ENCODE results near the gene WDR86.
A peak's percentile ranks its signal among the peaks of the same experiment; 100 is the strongest.

Gene WDR86

DNA sequence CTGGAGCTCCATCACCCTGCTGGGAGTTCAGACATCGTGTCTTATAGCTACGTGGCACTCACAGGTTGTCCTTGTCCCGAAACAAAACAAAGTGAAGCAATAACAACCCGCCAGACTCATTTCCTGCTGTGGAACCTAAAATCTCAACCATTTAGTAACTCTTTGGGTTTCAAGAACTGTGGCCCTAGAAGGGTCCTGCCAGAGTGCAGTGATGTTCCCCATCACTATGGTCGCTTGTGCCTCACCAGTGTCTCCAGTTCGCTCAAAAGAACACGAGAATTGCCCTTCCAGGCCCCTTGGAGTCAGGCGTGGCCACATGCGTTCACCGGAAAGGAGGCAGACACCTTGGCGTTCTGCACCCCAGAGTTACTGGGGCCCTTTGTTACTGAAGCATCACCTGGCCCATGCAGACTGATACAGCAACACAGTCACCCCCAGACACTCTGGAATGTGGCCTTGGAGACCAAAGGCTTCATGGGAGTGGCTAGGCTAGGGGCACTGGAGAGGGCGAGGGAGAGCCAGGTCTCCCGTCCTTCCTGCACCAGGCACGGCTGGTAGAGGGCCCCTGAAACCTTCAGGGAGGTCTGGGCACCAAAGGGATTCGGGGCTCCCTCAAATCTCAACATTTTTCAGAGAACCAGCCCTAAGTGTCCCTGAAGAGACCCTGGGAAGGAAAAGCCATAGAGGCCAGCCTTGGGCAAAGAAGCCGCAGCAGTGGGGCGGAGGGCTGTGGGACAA is 29.2 kb upstream of the WDR86 start:
- no peak overlapping the region for H3K27ac ChIP-seq (ENCODE audit: low read length)
- peaks cover 0 to 2% of the 10 kb centered on the region in 2 donors for H3K9me3 ChIP-seq (ENCODE audit: control insufficient read depth in 2 of 2, low read length in 2 of 2)
- no peak overlapping the region for H3K9ac ChIP-seq (ENCODE audit: low read length in 2 of 2)
- H3K4me1 ChIP-seq (ENCODE audit: control insufficient read depth, insufficient read depth, low read length) = peaks cover 17% of the 10 kb centered on the region
- no peaks in the 10 kb centered on the region for H3K36me3 ChIP-seq (ENCODE audit: control insufficient read depth in 2 of 2, insufficient read depth in 2 of 2, low read length in 2 of 2)
- H3K4me3 ChIP-seq (ENCODE audit: low read length in 2 of 2) = no peak overlapping the region
- peaks cover 9 to 16% of the 10 kb centered on the region in 2 donors for H3K27me3 ChIP-seq (ENCODE audit: control insufficient read depth in 1 of 2, insufficient read depth in 2 of 2, low read length in 2 of 2)

- H3K4me1 ChIP-seq (ENCODE audit: control insufficient read depth, insufficient read depth, low read length) = peaks cover 17% of the 10 kb centered on the region
- H3K27ac ChIP-seq (ENCODE audit: low read length) = no peak overlapping the region
Observed at GRCh38 chr7:151437866-151438516, 28.2 kb upstream of the WDR86 start.

DNA sequence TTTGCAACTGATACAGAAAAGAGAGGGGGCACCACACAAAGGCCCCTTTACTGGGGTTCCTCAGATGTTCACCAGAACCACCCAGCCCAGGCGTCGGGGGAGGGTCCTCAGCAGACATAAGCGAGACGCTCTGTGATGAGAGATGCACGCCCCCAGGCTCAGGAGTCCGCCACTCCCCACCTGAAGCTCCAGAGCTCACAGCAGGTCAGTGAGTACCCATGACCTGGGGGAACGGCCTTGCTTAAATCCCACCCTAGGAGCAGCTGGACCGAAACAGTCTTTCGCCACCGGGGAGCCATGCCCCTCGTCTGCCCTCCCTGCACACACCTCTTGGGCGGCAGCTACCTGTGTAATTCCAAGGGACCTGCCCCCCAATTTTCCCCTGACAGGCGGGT is 27.3 kb upstream of the WDR86 start:
- peaks cover 17% of the 10 kb centered on the region for H3K4me1 ChIP-seq (ENCODE audit: control insufficient read depth, insufficient read depth, low read length)
- peaks cover 0 to 2% of the 10 kb centered on the region in 2 donors for H3K9me3 ChIP-seq (ENCODE audit: control insufficient read depth in 2 of 2, low read length in 2 of 2)
- no peaks in the 10 kb centered on the region for H3K36me3 ChIP-seq (ENCODE audit: control insufficient read depth in 2 of 2, insufficient read depth in 2 of 2, low read length in 2 of 2)
- H3K9ac ChIP-seq (ENCODE audit: low read length in 2 of 2) = no peak overlapping the region
- peaks cover 9 to 16% of the 10 kb centered on the region in 2 donors for H3K27me3 ChIP-seq (ENCODE audit: control insufficient read depth in 1 of 2, insufficient read depth in 2 of 2, low read length in 2 of 2)
- peak overlapping the region; percentile 49 for H3K27ac ChIP-seq (ENCODE audit: low read length)
- no peak overlapping the region for H3K4me3 ChIP-seq (ENCODE audit: low read length in 2 of 2)

More at GRCh38 chr7:151437866-151438516, 28.2 kb upstream of the WDR86 start:
- H3K36me3 ChIP-seq (ENCODE audit: control insufficient read depth in 2 of 2, insufficient read depth in 2 of 2, low read length in 2 of 2) = no peaks in the 10 kb centered on the region
- H3K9ac ChIP-seq (ENCODE audit: low read length in 2 of 2) = no peak overlapping the region
- H3K4me3 ChIP-seq (ENCODE audit: low read length in 2 of 2) = no peak overlapping the region
- peaks cover 9 to 16% of the 10 kb centered on the region in 2 donors for H3K27me3 ChIP-seq (ENCODE audit: control insufficient read depth in 1 of 2, insufficient read depth in 2 of 2, low read length in 2 of 2)
- H3K9me3 ChIP-seq (ENCODE audit: control insufficient read depth in 2 of 2, low read length in 2 of 2) = peaks cover 0 to 2% of the 10 kb centered on the region in 2 donors

GRCh38 chr7:151436446-151437158 is 26.8 kb upstream of the WDR86 start:
- H3K4me3 ChIP-seq (ENCODE audit: low read length in 2 of 2) = no peak overlapping the region
- peak overlapping the region; percentile 49 for H3K27ac ChIP-seq (ENCODE audit: low read length)
- H3K36me3 ChIP-seq (ENCODE audit: control insufficient read depth in 2 of 2, insufficient read depth in 2 of 2, low read length in 2 of 2) = no peaks in the 10 kb centered on the region
- H3K4me1 ChIP-seq (ENCODE audit: control insufficient read depth, insufficient read depth, low read length) = peaks cover 17% of the 10 kb centered on the region
- peaks cover 0 to 2% of the 10 kb centered on the region in 2 donors for H3K9me3 ChIP-seq (ENCODE audit: control insufficient read depth in 2 of 2, low read length in 2 of 2)
- H3K9ac ChIP-seq (ENCODE audit: low read length in 2 of 2) = no peak overlapping the region
- H3K27me3 ChIP-seq (ENCODE audit: control insufficient read depth in 1 of 2, insufficient read depth in 2 of 2, low read length in 2 of 2) = peaks cover 9 to 16% of the 10 kb centered on the region in 2 donors

DNA sequence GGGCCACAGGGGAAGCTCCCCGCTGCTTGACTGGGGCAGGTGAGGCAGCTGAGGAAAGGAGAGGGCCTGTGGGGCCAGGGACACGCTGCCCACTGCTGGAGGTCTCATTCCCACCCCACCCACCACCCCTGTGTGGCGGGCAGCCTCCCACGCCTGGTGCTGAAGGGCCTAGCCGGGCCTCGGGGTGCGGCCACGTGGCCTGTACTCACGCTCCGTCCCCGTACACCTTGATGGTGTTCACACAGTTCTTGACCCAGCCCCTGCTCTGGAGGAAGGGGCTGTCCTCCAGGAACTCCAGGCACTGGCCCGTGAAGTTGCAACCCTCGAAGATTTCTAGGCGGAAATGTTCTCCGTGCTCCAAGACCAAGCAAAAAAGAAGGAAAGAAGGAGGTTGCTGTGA is 26.1 kb upstream of the WDR86 start:
- Histone ChIP-seq H3K36me3 (ENCODE audit: control insufficient read depth in 2 of 2, insufficient read depth in 2 of 2, low read length in 2 of 2) (no peaks in the 10 kb centered on the region), H3K27ac (ENCODE audit: low read length) (no peak overlapping the region), H3K4me3 (ENCODE audit: low read length in 2 of 2) (no peak overlapping the region), H3K27me3 (ENCODE audit: control insufficient read depth in 1 of 2, insufficient read depth in 2 of 2, low read length in 2 of 2) (peaks cover 9 to 16% of the 10 kb centered on the region in 2 donors), H3K9me3 (ENCODE audit: control insufficient read depth in 2 of 2, low read length in 2 of 2) (peaks cover 0 to 2% of the 10 kb centered on the region in 2 donors), H3K4me1 (ENCODE audit: control insufficient read depth, insufficient read depth, low read length) (peaks cover 17% of the 10 kb centered on the region), H3K9ac (ENCODE audit: low read length in 2 of 2) (no peak overlapping the region)

GRCh38 chr7:151435103-151435916 is 25.5 kb upstream of the WDR86 start:
- no peak overlapping the region for H3K4me3 ChIP-seq (ENCODE audit: low read length in 2 of 2)
- H3K9ac ChIP-seq (ENCODE audit: low read length in 2 of 2) = no peak overlapping the region
- H3K9me3 ChIP-seq (ENCODE audit: control insufficient read depth in 2 of 2, low read length in 2 of 2) = peaks cover 0 to 2% of the 10 kb centered on the region in 2 donors
- H3K4me1 ChIP-seq (ENCODE audit: control insufficient read depth, insufficient read depth, low read length) = peaks cover 14% of the 10 kb centered on the region
- H3K36me3 ChIP-seq (ENCODE audit: control insufficient read depth in 2 of 2, insufficient read depth in 2 of 2, low read length in 2 of 2) = no peaks in the 10 kb centered on the region
- peaks cover 9 to 16% of the 10 kb centered on the region in 2 donors for H3K27me3 ChIP-seq (ENCODE audit: control insufficient read depth in 1 of 2, insufficient read depth in 2 of 2, low read length in 2 of 2)
- no peak overlapping the region for H3K27ac ChIP-seq (ENCODE audit: low read length)

GRCh38 chr7:151434549-151434948 is 24.7 kb upstream of the WDR86 start:
- H3K4me1 ChIP-seq (ENCODE audit: control insufficient read depth, insufficient read depth, low read length) = peaks cover 16% of the 10 kb centered on the region
- no peaks in the 10 kb centered on the region for H3K36me3 ChIP-seq (ENCODE audit: control insufficient read depth in 2 of 2, insufficient read depth in 2 of 2, low read length in 2 of 2)
- H3K9me3 ChIP-seq (ENCODE audit: control insufficient read depth in 2 of 2, low read length in 2 of 2) = peaks cover 0 to 2% of the 10 kb centered on the region in 2 donors
- no peak overlapping the region for H3K27ac ChIP-seq (ENCODE audit: low read length)
- H3K9ac ChIP-seq (ENCODE audit: low read length in 2 of 2) = no peak overlapping the region
- H3K4me3 ChIP-seq (ENCODE audit: low read length in 2 of 2) = no peak overlapping the region
- H3K27me3 ChIP-seq (ENCODE audit: control insufficient read depth in 1 of 2, insufficient read depth in 2 of 2, low read length in 2 of 2) = peaks cover 8 to 12% of the 10 kb centered on the region in 2 donors

- Histone ChIP-seq H3K27ac (ENCODE audit: low read length) (no peak overlapping the region), H3K36me3 (ENCODE audit: control insufficient read depth in 2 of 2, insufficient read depth in 2 of 2, low read length in 2 of 2) (no peaks in the 10 kb centered on the region), H3K9me3 (ENCODE audit: control insufficient read depth in 2 of 2, low read length in 2 of 2) (peaks cover 0 to 2% of the 10 kb centered on the region in 2 donors), H3K27me3 (ENCODE audit: control insufficient read depth in 1 of 2, insufficient read depth in 2 of 2, low read length in 2 of 2) (peaks cover 2 to 5% of the 10 kb centered on the region in 2 donors), H3K9ac (ENCODE audit: low read length in 2 of 2) (no peak overlapping the region), H3K4me1 (ENCODE audit: control insufficient read depth, insufficient read depth, low read length) (peaks cover 17% of the 10 kb centered on the region), H3K4me3 (ENCODE audit: low read length in 2 of 2) (no peak overlapping the region)
Observed at GRCh38 chr7:151433721-151434400, 24.0 kb upstream of the WDR86 start.

DNA sequence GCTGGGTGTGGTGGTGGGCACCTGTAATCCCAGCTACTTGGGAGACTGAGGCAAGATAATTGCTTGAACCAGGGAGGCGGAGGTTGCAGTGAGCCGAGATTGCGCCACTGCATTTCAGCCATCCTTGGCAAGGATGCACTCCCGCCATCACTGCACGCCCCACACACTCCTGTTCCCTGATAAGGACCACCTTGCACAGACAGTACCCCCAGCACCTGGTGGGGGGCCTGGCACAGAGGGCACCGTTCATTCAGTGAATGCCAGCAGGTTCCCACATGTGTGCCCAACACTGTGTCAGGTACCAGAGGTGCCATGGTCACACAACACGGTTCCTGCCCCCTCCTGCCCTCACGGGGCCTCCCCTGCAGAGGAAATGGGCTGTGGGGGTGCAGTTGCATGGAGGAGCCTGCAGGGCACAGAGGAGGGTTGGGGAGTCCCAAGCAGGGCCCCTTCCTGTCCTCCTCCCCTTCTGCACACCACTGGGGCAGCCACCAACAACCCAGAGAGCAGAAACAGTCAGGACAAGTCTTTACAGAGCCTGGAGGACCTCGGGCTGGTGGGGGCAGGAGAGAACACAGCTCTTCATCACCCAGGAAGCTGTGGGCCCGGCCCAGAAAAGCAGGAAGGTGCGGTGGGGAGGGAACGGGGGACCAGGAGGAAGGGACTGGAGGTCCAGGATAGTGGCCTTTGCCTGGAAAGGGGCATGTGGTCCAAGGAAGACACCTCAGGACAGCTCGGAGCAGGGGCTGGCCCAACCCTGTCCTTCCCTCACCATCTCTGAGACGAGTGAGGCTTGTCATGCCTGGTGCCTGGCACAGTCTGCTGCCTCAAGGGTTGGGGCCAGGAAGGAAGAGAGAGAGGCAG is 23.1 kb upstream of the WDR86 start:
- Histone ChIP-seq H3K9me3 (ENCODE audit: control insufficient read depth in 2 of 2, low read length in 2 of 2) (no peaks in the 10 kb centered on the region), H3K36me3 (ENCODE audit: control insufficient read depth in 2 of 2, insufficient read depth in 2 of 2, low read length in 2 of 2) (no peaks in the 10 kb centered on the region), H3K27ac (ENCODE audit: low read length) (no peak overlapping the region), H3K4me1 (ENCODE audit: control insufficient read depth, insufficient read depth, low read length) (peaks cover 20% of the 10 kb centered on the region), H3K27me3 (ENCODE audit: control insufficient read depth in 1 of 2, insufficient read depth in 2 of 2, low read length in 2 of 2) (no peaks in the 10 kb centered on the region), H3K9ac (ENCODE audit: low read length in 2 of 2) (no peak overlapping the region), H3K4me3 (ENCODE audit: low read length in 2 of 2) (no peak overlapping the region)

Measured in stomach smooth muscle (tissue), 2 donors.